Activated naive CD4-positive, alpha-beta T cell treated with anti-CD3 and anti-CD28 coated beads, Interleukin-2, amount 50 U/mL, for 72 hours (primary cell): ENCODE results near the gene CFAP61. TPM values are rescaled to one million over a fixed set of nuclear protein-coding genes. Genes with fewer than 3 reads are reported as not detected.
A peak's percentile ranks its signal among the peaks of the same experiment; 100 is the strongest.

ENCODE experiments used
- ATAC-seq, 2 donors: fragments of 150-1000 bp; cut with Tn5 transposase; 2 replicates each; pipeline ENCODE4 v1.10.0; 2021; ENCODE audit warnings: mild to moderate bottlenecking in 2 of 2, moderate library complexity in 2 of 2
- DNase-seq, 2 donors: peaks; one replicate each; pipeline ENCODE4 v3.0.0; 2021 to 2022; ENCODE audit warnings: low spot score in 2 of 2
- H3K27ac Mint-ChIP-seq, 2 donors: one replicate each; pipeline ENCODE4 v1.8.0; 2022; ENCODE audit warnings: mild to moderate bottlenecking in 2 of 2, mixed read lengths in 2 of 2
- H3K36me3 Mint-ChIP-seq, 2 donors: one replicate each; pipeline ENCODE4 v1.8.0; 2022; ENCODE audit warnings: mixed read lengths in 2 of 2
- H3K9me3 Mint-ChIP-seq, 2 donors: one replicate each; pipeline ENCODE4 v1.8.0; 2022; ENCODE audit warnings: mixed read lengths in 2 of 2
- total RNA-seq, 2 donors: library from RNA; stranded (reverse); gene quantifications; one replicate each; pipeline ENCODE4 v1.2.3, GENCODE V29; 2022

The CFAP61 gene
- total RNA-seq, 2 donors from 2014 or later: 0.41 TPM; not detected in 1

DNA sequence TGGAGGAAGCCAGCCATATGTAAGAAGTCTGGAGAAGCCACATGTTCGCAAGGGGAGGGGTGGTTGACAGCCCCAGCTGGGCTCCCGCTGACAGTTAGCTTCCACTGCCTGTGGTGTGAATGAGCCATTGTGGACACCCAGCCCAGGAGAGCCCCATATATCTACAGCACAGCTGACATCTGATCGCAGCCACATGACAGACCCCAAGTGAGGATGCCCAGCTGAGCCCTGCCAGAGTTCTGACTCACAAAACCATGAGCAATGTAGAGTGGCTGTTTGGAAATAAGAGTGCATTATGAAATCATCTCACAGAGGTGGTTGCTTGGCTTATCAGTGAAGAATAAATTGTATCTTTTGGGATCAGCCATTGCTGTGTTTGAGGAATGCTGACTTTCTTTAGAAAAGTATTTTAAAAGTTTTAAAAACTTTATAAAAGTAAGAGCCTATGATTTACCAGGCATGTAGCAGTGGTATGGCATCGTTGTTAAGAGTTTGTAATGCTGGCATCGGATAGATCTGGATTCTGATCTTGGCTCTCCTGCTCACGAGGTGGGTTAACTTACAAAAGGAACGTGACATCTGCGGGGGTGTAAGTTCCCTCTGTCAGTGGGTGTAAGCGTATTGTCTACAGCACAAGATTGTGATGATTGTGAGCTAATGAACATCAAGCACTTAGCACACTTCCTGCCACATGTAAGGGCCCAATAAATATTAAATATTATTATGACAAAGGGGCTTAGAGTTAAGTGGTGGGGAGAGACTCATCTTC lies 24.1 kb downstream of the CFAP61 start:
- Mint-ChIP-seq H3K9me3 (no peaks in the 10 kb centered on the region), H3K27ac (no peak overlapping the region), H3K36me3 (no peaks in the 10 kb centered on the region)
- ATAC-seq (peak in 1 of 2 donors; percentile 20), DNase-seq (no peak)

DNA sequence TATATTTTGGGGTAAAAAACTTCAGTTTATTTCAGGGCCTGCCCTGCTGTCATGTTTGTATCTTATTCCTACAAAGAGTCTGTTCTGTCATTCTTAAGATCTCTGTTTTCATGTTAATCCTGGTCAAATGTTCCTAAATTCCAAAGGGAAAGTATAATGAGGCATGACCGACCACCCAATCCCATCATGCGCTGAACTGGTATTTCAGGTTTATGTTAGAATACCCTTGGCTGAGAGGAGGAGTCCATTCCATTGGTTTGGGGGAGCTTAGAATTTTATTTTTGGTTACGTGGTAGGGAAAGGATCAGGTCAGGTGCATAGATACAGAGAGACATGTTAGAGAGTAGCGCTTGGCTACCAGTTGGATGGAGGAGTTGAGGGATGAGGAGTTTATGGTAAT lies 25.7 kb downstream of the CFAP61 start:
- DNase-seq: no peak
- ATAC-seq: no peak
- peak overlapping the region in 1 of 2 donors; percentile 8 for H3K27ac Mint-ChIP-seq
- H3K36me3 Mint-ChIP-seq: no peaks in the 10 kb centered on the region
- H3K9me3 Mint-ChIP-seq: no peaks in the 10 kb centered on the region

DNA sequence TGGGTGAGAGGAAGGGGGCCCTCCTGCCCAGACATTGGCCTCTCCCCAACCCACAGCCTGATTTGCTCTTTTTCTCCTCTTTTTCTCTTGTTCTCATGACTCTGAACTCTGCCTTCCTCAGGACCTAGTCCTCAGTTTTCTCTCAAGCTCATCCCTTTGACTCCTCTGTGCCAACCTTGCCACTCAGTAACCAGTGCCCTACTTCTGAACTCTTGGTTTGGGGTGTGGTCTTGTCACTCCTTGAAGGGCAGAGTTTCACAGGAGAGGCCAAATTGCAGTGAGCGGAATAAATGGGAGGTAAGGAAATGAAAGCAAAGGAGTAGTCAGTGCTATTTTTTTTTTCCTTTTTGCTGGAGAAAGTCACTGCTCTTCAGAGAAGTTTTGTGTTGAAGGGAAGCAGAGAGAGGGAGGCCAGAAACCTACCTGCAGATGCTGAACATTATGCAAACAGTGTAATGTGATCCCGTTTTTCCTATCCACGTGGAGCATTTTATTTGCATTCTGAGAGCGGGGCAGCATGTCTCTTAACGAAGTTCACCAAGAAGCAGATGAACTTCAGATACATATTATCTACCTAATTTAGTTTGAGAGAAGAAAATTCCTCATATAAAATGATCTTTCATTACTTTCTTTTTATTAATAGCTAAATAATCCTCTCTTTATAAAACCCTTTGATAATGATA lies 26.9 kb downstream of the CFAP61 start:
- ATAC-seq (no peak), DNase-seq (no peak)
- Mint-ChIP-seq H3K27ac (no peak overlapping the region), H3K9me3 (no peaks in the 10 kb centered on the region), H3K36me3 (no peaks in the 10 kb centered on the region)

GRCh38 chr20:20083807-20084206 lies 31.5 kb downstream of the CFAP61 start:
- Mint-ChIP-seq H3K36me3 (no peaks in the 10 kb centered on the region), H3K9me3 (no peaks in the 10 kb centered on the region), H3K27ac (no peak overlapping the region)
- ATAC-seq (peak; percentile 40 to 50), DNase-seq (no peak)

DNA sequence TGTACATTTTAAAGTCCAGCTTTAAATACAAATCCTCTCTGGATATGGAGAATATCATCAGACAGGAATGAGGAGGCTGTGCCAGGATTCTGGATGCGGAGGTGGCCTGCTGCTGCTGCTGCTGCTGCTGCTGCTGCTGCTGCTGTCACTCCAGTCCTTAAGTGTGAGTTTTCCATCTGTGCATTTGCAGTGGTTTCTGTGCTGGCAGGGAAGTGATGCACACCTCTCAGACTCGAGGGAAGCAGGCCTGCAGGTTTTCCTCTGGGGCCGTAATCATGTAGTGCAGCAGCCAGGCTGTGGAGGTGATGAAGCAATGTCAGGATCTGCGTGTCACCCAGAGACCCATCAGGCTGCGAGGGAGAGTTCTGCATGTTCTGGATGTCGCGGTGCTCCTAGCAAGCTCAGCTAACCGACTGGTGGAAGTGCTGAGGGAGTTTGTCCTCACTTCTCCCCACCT lies 32.0 kb downstream of the CFAP61 start:
- Mint-ChIP-seq H3K36me3 (no peaks in the 10 kb centered on the region), H3K9me3 (no peaks in the 10 kb centered on the region), H3K27ac (no peak overlapping the region)
- ATAC-seq (no peak), DNase-seq (no peak)

DNA sequence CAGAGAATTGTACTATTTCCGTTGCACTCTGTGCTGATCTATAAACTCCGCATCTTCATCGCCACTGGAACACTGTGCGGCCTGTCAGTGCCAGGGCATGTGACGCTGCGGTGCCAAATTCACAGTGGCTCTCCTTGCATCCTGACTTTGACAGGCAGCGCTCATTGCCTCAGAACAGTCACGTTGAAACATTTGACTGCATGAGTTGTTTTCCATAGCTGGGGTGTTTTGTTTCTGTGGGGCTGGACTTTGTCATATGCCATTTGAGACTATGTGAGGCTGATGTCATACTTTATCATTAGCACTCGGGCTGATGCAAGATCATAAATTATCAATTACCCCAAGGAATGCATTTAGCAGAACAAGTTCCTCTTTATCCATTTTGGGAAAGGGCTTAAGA lies 32.7 kb downstream of the CFAP61 start:
- no peak overlapping the region for H3K27ac Mint-ChIP-seq
- no peaks in the 10 kb centered on the region for H3K36me3 Mint-ChIP-seq
- DNase-seq (no peak), ATAC-seq (no peak)
- H3K9me3 Mint-ChIP-seq: no peaks in the 10 kb centered on the region

DNA sequence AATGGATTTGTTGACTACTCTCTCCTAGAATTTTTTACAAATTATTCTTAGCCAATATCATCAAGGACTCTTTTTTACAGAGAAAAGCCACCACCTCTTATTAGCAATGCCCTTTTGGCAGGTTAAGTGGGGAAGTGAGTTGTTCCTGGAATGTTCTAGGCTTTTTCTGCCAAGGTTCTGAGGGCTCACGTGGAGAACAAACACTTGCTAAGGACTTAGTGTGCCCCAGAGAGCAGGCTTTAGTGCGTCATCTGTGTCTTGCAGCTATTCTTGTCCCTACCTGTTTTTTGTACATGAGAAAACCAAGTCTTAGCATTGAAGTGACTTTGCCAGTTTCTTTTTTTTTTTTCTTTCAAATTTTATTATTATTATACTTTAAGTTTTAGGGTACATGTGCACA lies 33.5 kb downstream of the CFAP61 start:
- no peak for ATAC-seq
- Mint-ChIP-seq H3K9me3 (no peaks in the 10 kb centered on the region), H3K36me3 (no peaks in the 10 kb centered on the region)

DNA sequence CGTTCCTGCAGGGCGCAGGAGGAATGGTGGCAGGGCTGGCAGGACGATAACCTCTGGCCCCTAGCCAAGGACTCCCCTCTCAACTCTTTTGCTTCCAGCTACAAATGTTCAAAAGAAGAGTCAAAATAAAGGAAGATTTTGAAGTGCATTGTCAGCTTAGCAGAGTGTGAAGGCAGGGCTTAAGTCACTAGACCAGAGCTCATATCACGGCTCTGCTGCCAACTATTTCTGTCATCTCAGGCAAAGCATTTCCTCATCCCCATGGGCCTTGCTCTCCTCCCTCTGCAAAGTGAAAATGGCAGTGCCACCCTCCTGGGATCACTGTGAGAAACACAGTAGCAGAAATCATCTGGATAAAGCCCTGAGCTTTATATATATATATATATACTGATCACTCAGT lies 36.7 kb downstream of the CFAP61 start:
- Mint-ChIP-seq H3K9me3 (no peaks in the 10 kb centered on the region), H3K27ac (no peak overlapping the region), H3K36me3 (no peaks in the 10 kb centered on the region)

More for the DNA sequence above, 33.5 kb downstream of the CFAP61 start:
- DNase-seq: no peak
- no peak overlapping the region for H3K27ac Mint-ChIP-seq

DNA sequence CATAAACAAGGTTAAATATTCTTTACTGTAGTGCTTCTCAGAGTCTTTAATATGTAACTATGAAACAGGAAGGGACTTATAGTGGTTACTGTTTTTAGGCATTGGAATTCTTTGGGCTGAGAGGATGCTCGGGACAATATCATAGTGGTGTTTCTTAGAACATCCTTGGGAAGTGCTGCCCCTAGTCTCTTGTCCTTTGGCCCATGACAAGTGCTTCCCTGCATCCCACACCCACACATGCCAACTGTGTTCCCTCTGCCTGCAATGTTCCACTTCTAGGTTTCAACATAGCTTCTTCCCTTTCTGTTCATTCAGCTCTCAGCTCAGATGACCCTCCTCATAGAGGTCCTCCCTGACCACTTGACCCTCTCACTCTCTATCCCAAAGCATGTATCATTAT lies 37.6 kb downstream of the CFAP61 start:
- Mint-ChIP-seq H3K27ac (no peak overlapping the region), H3K9me3 (no peaks in the 10 kb centered on the region), H3K36me3 (no peaks in the 10 kb centered on the region)
- DNase-seq (no peak), ATAC-seq (no peak)

More for the DNA sequence above, 36.7 kb downstream of the CFAP61 start:
- DNase-seq: no peak
- ATAC-seq: no peak

DNA sequence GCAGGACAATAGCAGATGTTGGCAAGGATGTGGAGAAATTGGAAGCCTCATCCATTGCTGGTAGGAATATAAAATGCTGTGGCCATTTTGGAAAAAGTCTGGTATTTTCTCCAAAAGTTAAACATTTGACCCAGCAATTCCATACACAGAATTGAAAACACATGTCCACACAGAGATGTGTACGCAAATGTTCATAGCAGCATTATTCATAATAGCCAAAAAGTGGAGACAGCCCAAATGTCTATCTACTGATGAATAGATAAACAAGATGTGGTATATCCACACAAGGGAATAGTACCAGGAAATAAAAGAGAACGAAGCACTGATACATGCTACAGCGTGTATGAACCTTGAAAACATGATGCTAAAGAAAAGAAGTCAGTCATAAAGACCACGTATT lies 40.5 kb downstream of the CFAP61 start:
- Mint-ChIP-seq H3K9me3 (no peaks in the 10 kb centered on the region), H3K27ac (no peak overlapping the region), H3K36me3 (no peaks in the 10 kb centered on the region)
- no peak for DNase-seq
- ATAC-seq: no peak

DNA sequence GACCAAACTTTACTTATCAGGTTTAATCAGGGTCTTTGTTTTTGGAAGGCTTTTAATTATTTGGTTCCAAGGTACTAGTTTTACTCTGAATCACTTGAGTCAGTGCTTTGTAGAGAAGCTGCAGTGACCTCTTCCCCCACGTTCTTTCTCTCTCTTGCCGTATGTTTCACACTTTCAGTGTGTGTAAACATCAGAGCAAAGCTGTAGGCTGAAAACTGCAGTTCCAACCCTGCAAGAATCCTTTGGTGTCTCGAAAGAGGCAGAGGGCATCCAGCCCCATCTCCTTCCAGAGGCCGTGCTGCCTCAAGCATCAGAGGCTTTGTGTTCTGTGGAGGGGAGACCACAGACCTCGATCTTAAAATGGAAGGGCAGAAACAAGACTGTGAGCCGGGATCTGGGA lies 42.1 kb downstream of the CFAP61 start:
- Mint-ChIP-seq H3K27ac (no peak overlapping the region), H3K9me3 (no peaks in the 10 kb centered on the region), H3K36me3 (no peaks in the 10 kb centered on the region)
- no peak for ATAC-seq
- DNase-seq: no peak

GRCh38 chr20:20095114-20095872 lies 43.0 kb downstream of the CFAP61 start:
- Mint-ChIP-seq H3K36me3 (no peaks in the 10 kb centered on the region), H3K9me3 (no peaks in the 10 kb centered on the region), H3K27ac (no peak overlapping the region)
- DNase-seq: no peak
- no peak for ATAC-seq

GRCh38 chr20:20096421-20096820 lies 44.1 kb downstream of the CFAP61 start:
- no peak overlapping the region for H3K27ac Mint-ChIP-seq
- no peaks in the 10 kb centered on the region for H3K36me3 Mint-ChIP-seq
- H3K9me3 Mint-ChIP-seq: no peaks in the 10 kb centered on the region
- DNase-seq (no peak), ATAC-seq (no peak)

- no peak overlapping the region for H3K27ac Mint-ChIP-seq
- H3K9me3 Mint-ChIP-seq: no peaks in the 10 kb centered on the region
- ATAC-seq (no peak), DNase-seq (no peak)
- H3K36me3 Mint-ChIP-seq: no peaks in the 10 kb centered on the region
Observed at GRCh38 chr20:20100881-20101280, 48.5 kb downstream of the CFAP61 start.

- no peak for ATAC-seq
- Mint-ChIP-seq H3K9me3 (no peaks in the 10 kb centered on the region), H3K36me3 (no peaks in the 10 kb centered on the region), H3K27ac (no peak overlapping the region)
- DNase-seq: no peak
Observed at GRCh38 chr20:20102163-20102562, 49.8 kb downstream of the CFAP61 start.

- Mint-ChIP-seq H3K9me3 (no peaks in the 10 kb centered on the region), H3K36me3 (no peaks in the 10 kb centered on the region), H3K27ac (no peak overlapping the region)
- no peak for ATAC-seq
- DNase-seq: no peak
Observed at GRCh38 chr20:20102716-20103258, 50.5 kb downstream of the CFAP61 start.

DNA sequence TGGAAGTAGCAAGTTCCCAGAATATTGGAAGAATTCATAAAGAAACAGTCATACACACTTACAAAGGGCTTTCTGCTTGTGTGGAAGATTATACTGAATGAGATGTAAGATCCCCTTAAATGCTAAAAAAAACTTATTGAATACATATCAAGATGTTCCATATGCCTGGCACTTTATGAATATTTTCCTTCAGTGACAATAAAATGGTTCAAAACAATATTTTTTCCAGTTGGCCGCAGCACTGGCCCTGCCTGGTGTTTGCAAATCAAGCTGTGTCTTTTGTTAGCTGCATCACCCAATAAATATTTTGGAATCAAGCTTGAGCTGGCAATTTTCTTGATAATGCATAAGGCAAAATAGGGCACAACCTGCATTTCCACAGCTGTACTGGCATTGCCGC lies 51.2 kb downstream of the CFAP61 start:
- no peak for DNase-seq
- no peaks in the 10 kb centered on the region for H3K9me3 Mint-ChIP-seq
- ATAC-seq: no peak
- no peak overlapping the region for H3K27ac Mint-ChIP-seq
- H3K36me3 Mint-ChIP-seq: no peaks in the 10 kb centered on the region
